MCF 10A (cell line): ENCODE data around the gene SHQ1. TPM values are rescaled to one million over a fixed set of nuclear protein-coding genes. Genes with fewer than 3 reads are reported as not detected.

Experiments
- BruUV-seq: library from RNA; stranded (reverse); fragments of 400-500 nt; replicated peaks from 2 replicates; lab custom pipeline; 2021; lab: Mats Ljungman, UMichigan
- CTCF ChIA-PET: fragments of 300-600 bp; sonication (Branson Sonifier 250); formaldehyde crosslinking; extraction: SDS; loops from one replicate; lab custom pipeline; 2021; ENCODE audit warnings: antibody characterized with exemption, inconsistent platforms; lab: Yijun Ruan, JAX
- POLR2A ChIA-PET: fragments of 300-600, 350-650 bp; sonication (Branson Sonifier 250); formaldehyde crosslinking; extraction: SDS; loops from one replicate; lab custom pipeline; 2020; ENCODE audit warnings: antibody characterized with exemption, inconsistent platforms; lab: Yijun Ruan, JAX
- DNase-seq: peaks from one replicate; pipeline ENCODE4 v3.0.0-alpha.2; 2018; ENCODE audit not compliant: unreplicated experiment
- H3K27ac Mint-ChIP-seq: one replicate; pipeline ENCODE4 v1.8.0; 2022; ENCODE audit warnings: mild to moderate bottlenecking, low read depth, mixed read lengths; ENCODE audit not compliant: unreplicated experiment
- H3K27me3 Mint-ChIP-seq: one replicate; pipeline ENCODE4 v1.8.0; 2022; ENCODE audit warnings: mixed read lengths; ENCODE audit not compliant: insufficient read depth, unreplicated experiment
- H3K36me3 Mint-ChIP-seq: one replicate; pipeline ENCODE4 v1.8.0; 2022; ENCODE audit warnings: mild to moderate bottlenecking, moderate library complexity, mixed read lengths; ENCODE audit not compliant: insufficient read depth, unreplicated experiment
- H3K4me1 Mint-ChIP-seq: one replicate; pipeline ENCODE4 v1.8.0; 2022; ENCODE audit warnings: mixed read lengths; ENCODE audit not compliant: insufficient read depth, unreplicated experiment
- H3K4me3 Mint-ChIP-seq: one replicate; pipeline ENCODE4 v1.8.0; 2022; ENCODE audit warnings: mild to moderate bottlenecking, moderate library complexity, mixed read lengths; ENCODE audit not compliant: unreplicated experiment
- H3K9me3 Mint-ChIP-seq: one replicate; pipeline ENCODE4 v1.8.0; 2022; ENCODE audit warnings: mixed read lengths; ENCODE audit not compliant: unreplicated experiment
- CTCF ChIP-seq: fragments of 200-600 bp; IDR thresholded peaks from one replicate; pipeline ENCODE4 v1.8.0; 2022; ENCODE audit warnings: antibody characterized with exemption, mild to moderate bottlenecking; ENCODE audit not compliant: unreplicated experiment
- intact Hi-C: fragments of 100-400 bp; cut with micrococcal nuclease; formaldehyde crosslinking; loops from 2 replicates; pipeline ENCODE4 v1.14.1; 2022
- total RNA-seq: library from RNA; stranded (reverse); gene quantifications from 2 replicates; pipeline ENCODE4 v1.2.3, GENCODE V29; 2022

The SHQ1 gene
- total RNA-seq, 1 experiment from 2014 or later, result 17.4 TPM

- Mint-ChIP-seq H3K9me3 (no peaks in the 10 kb centered on the region), H3K27me3 (no peaks in the 10 kb centered on the region), H3K36me3 (no peaks in the 10 kb centered on the region), H3K27ac (no peak overlapping the region), H3K4me1 (peaks cover 47% of the 10 kb centered on the region), H3K4me3 (peak overlapping the region; percentile 79)
- DNase-seq, result no peak
- ChIA-PET CTCF (interaction anchor here (0.5 to 4.3 kb wide), 8 partner anchors 8 to 197 kb away, joined by 3 to 35 read pairs (median 4); no protein-coding TSS in a partner anchor), POLR2A (interaction anchor here (0.6 to 2.6 kb wide), 10 partner anchors 14 to 1205 kb away, joined by 3 to 17 read pairs (median 4); partner anchors contain the start of gene SHQ1)
- TSS peak; percentile 34 for BruUV-seq
- no peak for TF ChIP-seq CTCF
- intact Hi-C loops, result loop anchor here (5.0 kb wide), 1 partner anchor 109 kb away; the partner anchor contains the start of gene PPP4R2
These were observed 40.5 kb upstream of the SHQ1 start for GRCh38 chr3:72888546-72889309.

- peak; percentile 63 for DNase-seq
- CTCF ChIA-PET, result interaction anchor here (0.6 to 4.3 kb wide), 13 partner anchors 9 to 1786 kb away, joined by 3 to 35 read pairs (median 4); no protein-coding TSS in a partner anchor
- Mint-ChIP-seq H3K27ac (no peak within 1 kb of the TSS), H3K9me3 (no peaks in the 10 kb centered on the region), H3K4me3 (peak within 1 kb of the TSS; percentile 79), H3K4me1 (peaks cover 40% of the 10 kb centered on the region), H3K36me3 (no peaks in the 10 kb centered on the region), H3K27me3 (no peaks in the 10 kb centered on the region)
- POLR2A ChIA-PET, result interaction anchor here (0.7 to 2.6 kb wide), 12 partner anchors 18 to 1204 kb away, joined by 3 to 17 read pairs (median 5); partner anchors contain the start of gene SHQ1
- intact Hi-C loops, result loop anchor here (2.0 to 5.0 kb wide), 2 partner anchors 37 to 109 kb away; partner anchors contain the start of gene PPP4R2
- no TSS peak for BruUV-seq
- TF ChIP-seq CTCF, result no peak
These were observed 39.7 kb upstream of the SHQ1 start, which contains the start of gene GXYLT2 for GRCh38 chr3:72887705-72888545. TSS of gene GXYLT2 (plus strand) at chr3:72888046. CDS start at chr3:72888234, 188 bp downstream.

- H3K4me3 Mint-ChIP-seq, result peak overlapping the region; percentile 79
- H3K9me3 Mint-ChIP-seq, result no peaks in the 10 kb centered on the region
- H3K36me3 Mint-ChIP-seq, result no peaks in the 10 kb centered on the region
- no TSS peak for BruUV-seq
- ChIA-PET POLR2A (interaction anchor here (0.6 to 2.6 kb wide), 14 partner anchors 18 to 442 kb away, joined by 3 to 17 read pairs (median 5); partner anchors contain the start of gene SHQ1), CTCF (interaction anchor here (0.6 to 4.3 kb wide), 11 partner anchors 16 to 1785 kb away, joined by 3 to 35 read pairs (median 3); no protein-coding TSS in a partner anchor)
- no peak overlapping the region for H3K27ac Mint-ChIP-seq
- H3K4me1 Mint-ChIP-seq, result peaks cover 34% of the 10 kb centered on the region
- H3K27me3 Mint-ChIP-seq, result no peaks in the 10 kb centered on the region
- intact Hi-C loops, result loop anchor here (2.0 to 5.0 kb wide), 2 partner anchors 37 to 110 kb away; partner anchors contain the start of gene PPP4R2
- TF ChIP-seq CTCF, result no peak
- peak; percentile 22 for DNase-seq
These were observed 39.1 kb upstream of the SHQ1 start for GRCh38 chr3:72887343-72887704.
